Fibroblast of skin of left biceps (primary cell): Measurements from ENCODE around the gene HNF1B.
A peak's percentile ranks its signal among the peaks of the same experiment; 100 is the strongest.
"Not testable (repeated sequence)": the region's sequence is repeated elsewhere in the genome, so short reads cannot be mapped to it uniquely, and the experiment has no call there.

Source experiments
- DNase-seq, 2 experiments: peaks; one replicate each; pipeline ENCODE4 v3.0.0-alpha.2; 2013; ENCODE audit warnings: low read depth in 2 of 2

HNF1B gene

GRCh38 chr17:37702598-37702997 is 42.3 kb downstream of the HNF1B start:
- DNase-seq = peak; percentile 34 to 46

DNA sequence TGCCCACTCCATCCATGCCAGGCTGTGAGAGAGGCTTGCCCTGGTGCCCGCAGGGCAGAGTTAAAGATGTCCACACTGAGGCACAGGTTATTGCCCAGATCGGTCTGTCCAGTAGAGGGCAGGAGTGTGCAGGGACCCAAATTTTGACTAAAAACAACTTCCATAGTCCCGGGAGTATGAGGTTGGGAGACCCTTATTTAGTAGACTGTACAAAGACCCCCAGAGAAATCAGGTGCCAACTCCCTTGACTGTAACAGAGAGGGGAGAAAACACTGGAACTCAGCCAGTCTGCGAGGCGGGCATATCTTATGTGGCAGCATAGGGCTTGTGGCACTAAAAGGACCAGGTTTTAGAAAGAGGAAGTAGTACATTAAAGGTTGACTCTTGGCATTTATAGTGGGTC is 43.4 kb downstream of the HNF1B start:
- DNase-seq = no peak

DNA sequence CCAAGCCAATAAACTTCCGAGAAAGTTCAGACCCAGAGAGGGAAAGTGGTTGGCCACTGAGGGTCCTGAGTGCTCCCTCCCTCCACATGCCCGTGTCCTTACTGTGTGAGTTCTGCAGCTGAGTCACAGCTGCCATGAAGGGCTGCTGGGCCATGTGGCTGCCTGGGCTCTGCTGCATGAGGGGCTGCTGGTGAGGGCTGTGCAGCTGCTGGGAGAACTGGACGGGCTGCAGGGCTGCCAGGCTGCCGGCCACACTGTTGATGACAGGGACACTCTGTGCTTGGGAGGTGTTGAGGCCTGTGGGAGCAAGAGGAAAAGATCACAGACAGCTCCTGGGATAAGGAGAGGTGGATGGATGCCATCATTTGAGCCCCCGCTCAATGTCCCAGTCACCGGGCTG is 44.0 kb downstream of the HNF1B start:
- DNase-seq = no peak

DNA sequence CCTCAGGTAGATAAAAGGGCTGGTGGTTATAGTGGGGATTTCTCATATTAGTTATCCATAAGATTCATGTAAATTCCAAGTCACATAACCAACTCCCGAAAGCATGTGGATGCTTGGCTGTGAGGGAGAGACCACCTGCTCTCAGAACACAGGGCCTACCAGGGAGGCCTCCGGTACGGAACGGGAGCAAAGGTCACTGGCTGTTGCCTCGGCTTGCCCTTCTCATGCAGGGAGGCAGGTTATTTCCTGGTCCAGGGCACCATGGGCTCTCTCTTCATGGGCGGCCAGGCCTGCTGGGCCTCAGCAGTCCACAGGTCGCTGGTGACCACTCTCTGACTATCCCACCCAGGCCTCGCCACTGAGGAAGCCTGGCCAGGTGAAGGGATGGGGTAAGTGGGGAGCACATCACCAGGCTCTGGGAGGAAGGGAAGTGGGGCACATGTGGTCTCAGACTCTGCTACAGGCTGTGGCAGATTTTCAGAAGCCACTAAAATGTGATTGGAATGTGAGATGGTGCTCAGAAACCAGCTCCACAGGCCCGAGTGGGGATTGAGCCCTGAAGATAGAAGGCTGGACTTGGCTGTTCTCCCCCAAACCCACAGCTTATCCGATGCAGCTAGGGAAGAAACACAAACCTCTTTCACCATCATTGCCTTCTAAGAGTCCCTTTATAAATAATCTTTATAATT is 45.4 kb downstream of the HNF1B start:
- DNase-seq = peak in 1 of 2 experiments; percentile 13

GRCh38 chr17:37698911-37699255 is 46.0 kb downstream of the HNF1B start:
- DNase-seq = no peak

DNA sequence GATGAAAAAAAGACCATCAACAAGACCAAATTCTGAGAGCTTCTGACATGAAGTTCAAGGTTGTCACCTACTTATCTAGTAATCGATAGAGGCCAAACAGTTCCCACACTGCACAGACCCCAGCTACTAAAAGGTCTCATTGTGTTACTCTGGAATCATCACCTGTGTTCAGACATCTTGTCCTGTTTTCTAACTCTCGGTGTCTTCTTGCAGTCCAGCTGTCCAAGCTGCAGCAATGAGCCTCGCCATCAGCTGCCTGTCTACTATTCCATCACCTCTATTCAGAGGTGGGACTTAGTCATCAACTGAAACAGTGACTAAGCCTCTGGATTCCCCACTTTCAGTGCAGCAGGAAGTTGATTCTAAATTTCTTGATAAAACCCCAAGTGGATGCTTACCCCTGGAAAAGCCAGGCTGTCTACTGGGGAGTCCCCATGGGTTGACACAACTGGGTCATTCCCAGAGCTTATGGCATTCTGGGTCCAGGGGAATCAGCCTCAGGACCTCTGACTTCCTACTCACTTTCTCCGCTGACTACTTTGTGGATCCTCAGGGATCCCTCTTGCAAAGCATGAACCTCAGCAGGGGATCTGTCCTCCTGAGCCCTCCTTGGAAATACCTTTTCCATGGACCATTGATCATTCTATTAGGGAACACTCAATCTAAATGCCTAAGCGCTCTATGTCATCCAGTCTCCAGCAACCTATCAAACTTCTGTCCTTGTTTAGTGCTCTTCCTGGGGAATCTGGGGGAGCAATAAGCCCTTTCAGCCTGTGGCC is 46.5 kb downstream of the HNF1B start:
- DNase-seq = no peak

- DNase-seq = no peak
Measured at GRCh38 chr17:37697381-37697780, 47.5 kb downstream of the HNF1B start.

DNA sequence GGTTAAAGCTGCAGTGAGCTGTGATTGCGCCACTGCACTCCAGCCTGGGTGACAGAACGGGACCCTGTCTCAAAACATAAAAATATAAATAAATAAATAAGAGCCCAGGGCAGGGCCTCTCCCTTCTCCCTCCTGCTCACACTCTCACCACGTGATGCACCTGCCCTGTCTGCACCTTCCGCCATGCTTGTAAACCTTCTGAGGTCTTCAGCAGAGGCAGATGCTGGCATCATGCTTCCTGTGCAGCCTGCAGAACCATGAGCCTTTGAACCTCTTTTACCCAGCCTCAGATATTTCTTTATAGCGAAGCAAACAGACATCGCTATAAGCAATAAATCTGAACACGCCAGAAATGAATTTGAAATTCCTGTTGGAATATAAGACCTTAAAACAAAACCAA is 48.5 kb downstream of the HNF1B start:
- DNase-seq = no peak

GRCh38 chr17:37695726-37696125 is 49.1 kb downstream of the HNF1B start:
- no peak for DNase-seq

- DNase-seq = no peak
Measured at GRCh38 chr17:37694734-37695133, 50.1 kb downstream of the HNF1B start.

DNA sequence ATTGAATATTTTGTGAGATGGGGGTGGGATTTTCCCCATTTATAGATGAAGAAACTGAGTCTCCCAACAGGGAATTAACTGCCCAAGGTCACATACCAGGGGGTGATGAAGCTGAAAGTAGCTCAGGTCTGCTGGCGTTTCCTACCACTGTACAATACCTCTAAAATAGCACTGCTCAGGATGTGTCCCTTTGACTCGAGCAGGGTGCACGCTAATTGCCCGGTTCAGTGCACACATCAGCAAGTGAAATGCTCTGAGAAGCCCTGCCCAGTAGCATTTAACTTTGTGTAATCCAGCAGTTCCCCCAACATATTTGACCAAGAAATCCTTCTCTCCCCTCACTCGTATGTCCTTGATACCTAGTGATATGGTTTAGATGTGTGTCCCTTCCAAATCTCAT is 51.5 kb downstream of the HNF1B start:
- DNase-seq = no peak

DNA sequence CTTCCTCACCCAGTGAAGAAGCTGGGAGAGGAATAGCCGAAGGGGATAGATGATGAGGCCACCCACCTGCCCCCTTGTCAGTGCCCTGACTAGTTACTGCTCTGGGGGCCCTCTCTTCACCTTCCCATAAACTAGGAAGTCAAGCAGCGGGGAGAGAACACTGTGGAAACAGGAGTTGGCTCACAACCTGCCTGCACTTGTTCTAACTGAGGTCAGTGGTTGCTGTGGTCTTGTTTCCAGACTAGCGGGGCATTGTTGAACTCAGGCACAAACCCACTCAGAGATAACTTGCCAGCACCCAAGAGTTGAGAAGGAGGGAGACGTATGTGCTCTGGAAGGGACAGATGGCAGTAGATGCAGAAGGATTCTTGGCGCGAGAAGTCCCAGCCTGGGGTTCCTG is 53.1 kb downstream of the HNF1B start:
- DNase-seq = no peak

GRCh38 chr17:37689317-37689716 is 55.5 kb downstream of the HNF1B start:
- DNase-seq = no peak

DNA sequence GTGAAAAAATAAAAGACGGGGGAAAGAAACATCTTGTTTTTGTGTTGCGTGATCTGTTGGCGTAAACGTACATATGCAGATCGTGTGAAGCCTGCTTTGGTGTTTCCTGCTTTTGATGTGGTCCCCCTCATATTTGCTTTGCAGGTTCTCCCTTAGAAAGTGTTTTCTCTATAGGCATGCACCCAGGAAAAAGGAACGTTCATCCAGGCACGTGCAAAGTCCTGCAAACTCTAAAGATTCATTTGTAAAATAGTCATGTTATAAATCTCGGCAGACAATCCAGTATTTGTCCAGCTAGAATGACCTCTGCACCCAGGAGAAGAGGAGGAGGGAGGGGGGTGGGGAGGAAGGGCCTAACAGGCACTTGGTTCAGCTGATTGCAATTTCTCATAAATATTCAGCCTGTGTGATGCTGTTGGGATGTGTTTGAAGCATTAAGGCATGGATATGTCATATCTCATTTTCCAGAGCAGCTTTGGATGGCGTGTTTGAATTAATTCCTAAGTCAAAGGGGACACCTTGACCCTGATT is 61.3 kb downstream of the HNF1B start:
- DNase-seq = no peak

DNA sequence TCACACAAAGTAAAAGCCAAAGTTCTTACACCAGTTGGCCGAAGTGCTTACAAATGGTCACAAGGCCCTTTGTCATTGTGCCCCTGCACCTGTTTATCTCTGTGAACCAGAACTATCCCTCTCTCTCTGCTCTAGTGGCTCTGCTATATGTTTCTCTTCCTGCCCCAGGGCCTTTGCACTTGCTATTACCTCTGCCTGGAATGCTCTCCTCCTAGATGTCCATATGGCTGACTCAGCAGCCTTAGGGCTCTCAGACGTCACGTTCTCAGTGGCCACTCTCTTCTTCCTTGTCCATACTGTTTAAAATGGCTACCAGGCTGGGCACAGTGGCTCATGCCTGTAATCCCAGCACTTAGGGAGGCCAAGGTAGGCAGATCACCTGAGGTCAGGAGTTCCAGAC is 62.9 kb downstream of the HNF1B start:
- no peak for DNase-seq

DNA sequence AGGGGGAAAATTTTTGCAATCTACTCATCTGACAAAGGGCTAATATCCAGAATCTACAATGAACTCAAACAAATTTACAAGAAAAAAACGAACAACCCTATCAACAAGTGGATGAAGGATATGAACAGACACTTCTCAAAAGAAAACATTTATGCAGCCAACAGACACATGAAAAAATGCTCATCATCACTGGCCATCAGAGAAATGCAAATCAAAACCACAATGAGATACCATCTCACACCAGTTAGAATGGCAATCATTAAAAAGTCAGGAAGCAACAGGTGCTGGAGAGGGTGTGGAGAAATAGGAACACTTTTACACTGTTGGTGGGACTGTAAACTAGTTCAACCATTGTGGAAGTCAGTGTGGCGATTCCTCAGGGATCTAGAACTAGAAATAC is 64.9 kb downstream of the HNF1B start:
- DNase-seq = not testable (repeated sequence)

DNA sequence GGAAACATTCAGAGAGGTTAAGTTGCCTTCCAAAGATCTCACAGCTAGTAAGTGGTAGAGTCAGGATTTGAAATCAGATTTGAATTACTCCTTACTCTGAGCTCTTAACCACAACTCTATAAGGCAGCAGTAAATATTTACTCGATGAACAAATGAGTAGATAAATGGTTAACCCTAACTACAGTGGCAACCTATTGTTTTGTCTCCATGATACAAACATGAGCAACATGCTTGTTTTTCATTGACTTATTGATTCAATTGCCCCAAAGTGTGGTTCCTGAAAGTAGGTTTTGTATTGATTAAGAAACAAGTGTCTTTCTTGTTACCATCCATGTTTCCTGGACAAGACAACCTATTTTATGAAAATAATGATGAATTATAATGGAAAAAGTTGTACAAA is 66.8 kb downstream of the HNF1B start:
- no peak for DNase-seq

GRCh38 chr17:37677021-37677420 is 67.8 kb downstream of the HNF1B start:
- DNase-seq = no peak

DNA sequence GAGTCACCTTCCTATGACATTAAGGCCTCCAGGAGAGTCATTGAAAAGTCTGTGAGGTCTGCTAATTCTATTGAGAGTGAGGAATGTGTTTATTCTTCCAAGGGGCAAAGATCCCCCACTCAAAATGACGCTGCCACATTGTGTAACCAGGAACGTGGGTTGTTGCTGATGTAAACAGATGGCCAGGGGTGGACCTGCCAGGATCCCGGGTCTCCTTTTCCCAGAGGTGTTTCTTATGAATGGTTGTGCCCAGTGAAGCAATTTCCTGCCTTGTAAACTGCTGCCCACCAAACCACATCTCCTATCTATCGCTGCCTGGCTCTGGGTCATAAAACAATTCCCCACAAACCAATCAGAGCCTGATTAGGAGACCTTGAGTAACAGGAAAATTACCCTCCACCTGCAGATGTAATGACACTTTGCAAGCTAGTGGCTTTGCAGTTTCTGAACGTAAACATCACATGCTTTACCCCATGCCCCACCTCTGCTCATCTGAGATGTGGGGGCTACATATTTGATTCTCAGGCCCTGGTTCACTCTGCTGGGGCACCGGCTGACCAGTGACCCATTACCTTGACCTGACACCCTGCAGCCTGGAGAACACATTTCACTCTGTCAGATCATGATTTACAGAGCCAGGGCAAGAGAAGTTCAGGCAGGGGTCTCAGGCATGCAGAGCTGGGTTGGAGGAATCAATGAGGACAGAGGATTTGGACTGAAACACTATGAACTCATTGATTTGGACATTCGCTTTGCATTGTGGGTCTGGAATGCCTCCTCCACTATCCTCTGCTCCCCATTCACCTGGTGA is 68.5 kb downstream of the HNF1B start:
- no peak for DNase-seq

DNA sequence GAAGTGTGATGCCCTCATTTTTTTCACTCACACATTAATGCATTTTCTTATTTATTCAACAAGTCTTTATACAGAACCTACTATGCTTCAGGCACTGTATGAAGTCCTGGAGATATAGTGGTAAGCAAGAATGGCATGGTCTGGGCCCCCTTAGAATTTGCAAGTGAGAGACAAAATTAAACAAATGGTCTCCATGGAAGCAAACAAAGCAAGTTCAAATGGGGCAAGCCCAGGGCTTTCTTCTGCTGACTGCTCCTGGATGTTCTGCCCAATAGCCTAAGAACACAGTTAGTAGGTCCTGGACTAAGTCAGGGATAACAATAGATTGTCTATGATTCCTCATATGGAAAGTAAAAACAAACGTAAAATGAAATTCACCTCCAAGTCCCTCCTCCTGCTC is 70.3 kb downstream of the HNF1B start:
- DNase-seq = no peak

- no peak for DNase-seq
Measured at GRCh38 chr17:37673386-37673785, 71.5 kb downstream of the HNF1B start.

DNA sequence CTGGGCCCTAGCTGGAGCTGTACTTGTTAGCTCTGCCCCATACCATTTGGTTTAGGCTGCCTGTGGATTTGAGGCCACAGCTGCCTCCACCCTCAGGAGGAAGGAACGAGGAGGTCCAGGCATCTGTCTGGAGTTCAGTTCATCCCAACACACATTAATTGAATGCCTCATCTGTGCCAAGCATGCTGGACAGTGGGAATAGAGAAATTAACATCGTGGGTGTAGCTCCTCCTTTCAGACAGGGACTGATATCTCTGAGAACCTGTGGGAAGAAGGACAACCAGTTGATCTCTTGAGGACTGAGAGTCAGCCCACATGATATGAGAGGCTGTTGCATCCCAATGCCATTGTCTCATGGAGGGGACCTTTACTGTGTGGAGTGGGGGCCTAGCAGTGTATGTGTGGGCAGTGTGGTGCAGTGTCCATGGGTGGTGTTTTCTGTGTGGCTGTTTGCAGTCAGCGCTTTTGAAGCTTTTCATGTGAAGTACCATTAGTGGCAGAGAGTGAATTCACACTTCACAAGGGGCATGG is 72.2 kb downstream of the HNF1B start:
- no peak for DNase-seq
